ENCODE data around the gene PDIA4. TPM values are rescaled to one million over a fixed set of nuclear protein-coding genes. Genes with fewer than 3 reads are reported as not detected.

Gene PDIA4
- total RNA-seq, 1 donor from 2014 or later, result 414 TPM

DNA sequence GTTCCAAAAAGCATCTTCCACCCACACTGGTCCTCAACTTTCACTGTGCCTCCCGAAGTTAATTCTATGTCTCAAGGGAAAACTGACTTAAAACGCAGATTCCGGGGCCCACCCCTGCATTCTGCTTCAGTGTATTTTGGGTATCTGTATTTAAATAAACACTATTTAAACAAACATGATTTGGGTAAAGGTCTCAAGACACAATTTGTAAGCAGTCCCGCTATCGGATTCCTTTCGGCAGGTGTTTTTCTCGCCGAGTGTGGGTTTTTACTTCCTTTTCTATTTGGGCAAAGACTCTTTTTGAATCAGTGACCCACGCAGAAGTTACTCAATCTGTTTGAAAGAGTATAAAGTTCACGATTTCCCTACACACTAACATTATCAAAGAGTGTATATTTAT is 1.2 kb downstream of the PDIA4 start:
- H3K4me3 ChIP-seq (ENCODE audit: low read depth, low read length), result peak overlapping the region; percentile 86
- H3K36me3 ChIP-seq (ENCODE audit: control insufficient read depth, insufficient read depth, low read length), result peaks cover 4% of the 10 kb centered on the region
- no peak for DNase-seq (ENCODE audit: low read depth)
- TF ChIP-seq, protein P1, sequence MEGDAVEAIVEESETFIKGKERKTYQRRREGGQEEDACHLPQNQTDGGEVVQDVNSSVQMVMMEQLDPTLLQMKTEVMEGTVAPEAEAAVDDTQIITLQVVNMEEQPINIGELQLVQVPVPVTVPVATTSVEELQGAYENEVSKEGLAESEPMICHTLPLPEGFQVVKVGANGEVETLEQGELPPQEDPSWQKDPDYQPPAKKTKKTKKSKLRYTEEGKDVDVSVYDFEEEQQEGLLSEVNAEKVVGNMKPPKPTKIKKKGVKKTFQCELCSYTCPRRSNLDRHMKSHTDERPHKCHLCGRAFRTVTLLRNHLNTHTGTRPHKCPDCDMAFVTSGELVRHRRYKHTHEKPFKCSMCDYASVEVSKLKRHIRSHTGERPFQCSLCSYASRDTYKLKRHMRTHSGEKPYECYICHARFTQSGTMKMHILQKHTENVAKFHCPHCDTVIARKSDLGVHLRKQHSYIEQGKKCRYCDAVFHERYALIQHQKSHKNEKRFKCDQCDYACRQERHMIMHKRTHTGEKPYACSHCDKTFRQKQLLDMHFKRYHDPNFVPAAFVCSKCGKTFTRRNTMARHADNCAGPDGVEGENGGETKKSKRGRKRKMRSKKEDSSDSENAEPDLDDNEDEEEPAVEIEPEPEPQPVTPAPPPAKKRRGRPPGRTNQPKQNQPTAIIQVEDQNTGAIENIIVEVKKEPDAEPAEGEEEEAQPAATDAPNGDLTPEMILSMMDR (IDR thresholded peaks at IDR 0.05; ENCODE audit: insufficient read depth, low read length, severe bottlenecking), result no peak
- no peaks in the 10 kb centered on the region for H3K27me3 ChIP-seq (ENCODE audit: control insufficient read depth, insufficient read depth, low read length)
- FAIRE-seq, result no peak

DNA sequence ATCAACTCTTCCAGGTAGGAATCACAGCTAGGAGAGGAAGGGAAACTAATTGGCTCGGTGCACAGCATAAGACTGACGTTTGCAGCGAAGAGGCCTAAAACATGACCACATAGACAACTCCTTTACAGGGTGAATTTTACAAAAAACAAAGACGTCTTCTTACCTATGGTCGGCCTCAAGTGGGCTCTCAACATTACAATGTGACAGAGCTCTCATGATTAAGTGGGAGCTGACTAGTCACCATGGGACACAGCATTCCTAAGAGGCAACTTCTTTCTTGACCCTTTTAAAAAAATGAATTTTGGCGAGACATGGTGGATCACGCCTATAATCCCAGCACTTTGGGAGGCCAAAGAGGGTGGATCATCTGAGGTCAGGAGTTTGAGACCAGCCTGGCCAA is 4.6 kb downstream of the PDIA4 start:
- H3K4me3 ChIP-seq (ENCODE audit: low read depth, low read length), result no peak overlapping the region
- DNase-seq (ENCODE audit: low read depth) (peak; percentile 27), FAIRE-seq (no peak)
- TF ChIP-seq, protein P1 (IDR thresholded peaks at IDR 0.05; ENCODE audit: insufficient read depth, low read length, severe bottlenecking), result no peak
- peaks cover 14% of the 10 kb centered on the region for H3K36me3 ChIP-seq (ENCODE audit: control insufficient read depth, insufficient read depth, low read length)
- H3K27me3 ChIP-seq (ENCODE audit: control insufficient read depth, insufficient read depth, low read length), result no peaks in the 10 kb centered on the region

DNA sequence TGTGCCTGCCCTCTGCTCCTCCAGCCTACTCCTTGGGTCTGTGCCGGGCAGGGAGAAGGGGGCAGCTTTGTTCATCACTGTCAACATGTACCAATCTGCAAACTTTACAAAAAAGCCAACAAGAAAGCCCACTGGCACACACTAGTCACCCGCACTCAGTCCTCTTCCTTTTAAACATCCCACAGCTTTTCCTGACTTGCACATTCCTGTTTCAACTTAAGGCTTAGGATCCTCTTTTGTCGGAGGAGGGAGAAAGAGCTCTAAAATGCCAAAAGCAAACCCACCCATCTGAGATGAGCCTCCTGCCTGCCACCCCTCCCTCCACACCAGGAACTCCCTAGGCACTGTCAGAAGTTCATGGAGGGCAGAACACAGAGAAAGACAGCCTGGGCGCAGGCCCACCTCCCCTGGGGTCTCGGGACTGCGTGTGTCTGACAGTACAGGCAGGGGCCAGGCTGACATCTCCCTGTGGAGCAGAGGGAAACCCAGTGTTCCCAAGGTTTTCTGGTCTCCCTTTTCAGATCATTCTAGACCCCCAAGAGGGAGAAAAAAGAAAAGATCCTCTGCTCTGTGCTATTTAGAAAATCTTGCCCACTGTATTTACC is 5.4 kb downstream of the PDIA4 start:
- TF ChIP-seq, protein P1 (IDR thresholded peaks at IDR 0.05; ENCODE audit: insufficient read depth, low read length, severe bottlenecking), result no peak

DNA sequence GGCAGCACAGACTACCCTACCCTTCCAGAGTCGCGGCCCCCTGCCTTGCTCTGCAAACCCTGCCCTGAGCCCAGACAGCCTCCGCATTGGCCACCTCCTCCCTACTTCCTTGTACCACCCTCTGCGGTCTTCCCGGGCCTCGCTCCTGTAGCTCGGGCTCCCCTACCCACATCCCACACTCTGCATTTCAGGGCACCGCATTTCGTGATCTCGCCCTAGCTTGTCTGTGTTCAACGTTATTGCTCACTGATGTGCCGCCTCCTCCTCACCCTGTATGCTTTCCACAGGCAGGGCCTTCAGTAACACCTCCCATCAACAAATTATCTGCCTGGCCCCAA is 6.6 kb downstream of the PDIA4 start:
- FAIRE-seq (no peak), DNase-seq (ENCODE audit: low read depth) (no peak)
- Histone ChIP-seq H3K27me3 (ENCODE audit: control insufficient read depth, insufficient read depth, low read length) (no peaks in the 10 kb centered on the region), H3K4me3 (ENCODE audit: low read depth, low read length) (no peak overlapping the region), H3K36me3 (ENCODE audit: control insufficient read depth, insufficient read depth, low read length) (peaks cover 14% of the 10 kb centered on the region)
- TF ChIP-seq, protein P1 (IDR thresholded peaks at IDR 0.05; ENCODE audit: insufficient read depth, low read length, severe bottlenecking), result no peak

More for the DNA sequence above, 5.4 kb downstream of the PDIA4 start:
- Histone ChIP-seq H3K27me3 (ENCODE audit: control insufficient read depth, insufficient read depth, low read length) (no peaks in the 10 kb centered on the region), H3K36me3 (ENCODE audit: control insufficient read depth, insufficient read depth, low read length) (peaks cover 14% of the 10 kb centered on the region), H3K4me3 (ENCODE audit: low read depth, low read length) (no peak overlapping the region)
- FAIRE-seq (no peak), DNase-seq (ENCODE audit: low read depth) (no peak)

DNA sequence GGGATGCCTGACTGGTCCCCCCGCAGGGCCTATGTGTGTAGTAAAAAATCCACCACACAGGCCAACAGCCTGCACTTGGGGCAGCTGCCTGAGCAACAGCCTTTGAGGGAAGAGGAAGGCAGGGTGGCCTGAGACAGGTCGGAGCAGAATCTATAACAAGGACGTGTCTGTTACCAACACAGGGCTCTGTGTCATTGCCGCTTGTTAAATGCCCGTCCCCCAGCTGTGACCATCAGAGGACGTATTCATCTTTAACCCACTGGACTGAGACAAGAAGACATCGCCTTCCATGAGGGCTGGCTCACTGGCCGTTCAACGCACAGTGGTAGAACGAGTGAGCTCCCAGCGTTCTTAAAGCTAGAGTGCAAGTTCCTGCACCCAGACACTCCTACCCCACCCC is 7.8 kb downstream of the PDIA4 start:
- no peaks in the 10 kb centered on the region for H3K27me3 ChIP-seq (ENCODE audit: control insufficient read depth, insufficient read depth, low read length)
- H3K4me3 ChIP-seq (ENCODE audit: low read depth, low read length), result no peak overlapping the region
- H3K36me3 ChIP-seq (ENCODE audit: control insufficient read depth, insufficient read depth, low read length), result peaks cover 15% of the 10 kb centered on the region
- FAIRE-seq (no peak), DNase-seq (ENCODE audit: low read depth) (no peak)
- TF ChIP-seq, protein P1 (IDR thresholded peaks at IDR 0.05; ENCODE audit: insufficient read depth, low read length, severe bottlenecking), result no peak

DNA sequence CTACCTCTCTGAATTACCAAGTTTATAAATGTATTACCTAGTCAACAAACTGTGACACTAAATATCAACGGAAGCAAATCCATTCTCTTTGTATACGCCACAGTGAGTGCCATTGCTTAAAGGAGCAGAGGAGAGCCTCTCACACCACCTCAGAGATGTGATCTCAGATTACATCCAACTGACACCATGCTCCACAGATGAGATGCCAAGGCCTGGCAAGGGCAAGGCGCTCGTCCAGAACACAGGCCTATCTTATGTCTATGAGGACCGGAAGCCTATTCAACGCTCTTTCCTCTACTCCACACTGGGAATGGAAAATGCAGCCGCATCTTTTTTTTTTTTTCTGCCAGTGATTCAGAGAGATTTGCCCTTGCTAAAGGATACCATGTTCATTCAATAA is 11.4 kb downstream of the PDIA4 start:
- no peaks in the 10 kb centered on the region for H3K27me3 ChIP-seq (ENCODE audit: control insufficient read depth, insufficient read depth, low read length)
- DNase-seq (ENCODE audit: low read depth) (no peak), FAIRE-seq (no peak)
- TF ChIP-seq, protein P1 (IDR thresholded peaks at IDR 0.05; ENCODE audit: insufficient read depth, low read length, severe bottlenecking), result no peak
- no peak overlapping the region for H3K4me3 ChIP-seq (ENCODE audit: low read depth, low read length)
- peaks cover 29% of the 10 kb centered on the region for H3K36me3 ChIP-seq (ENCODE audit: control insufficient read depth, insufficient read depth, low read length)
